Kidney epithelial cell (primary cell): Measurements from ENCODE around the gene C6orf89. TPM values are rescaled to one million over a fixed set of nuclear protein-coding genes. Genes with fewer than 3 reads are reported as not detected.

Experiments used
- DNase-seq: peaks from one replicate; pipeline ENCODE4 v3.0.0-alpha.2; 2010; ENCODE audit warnings: low read depth
- H3K27me3 ChIP-seq: 2 replicates; pipeline ENCODE4 v1.6.0; 2011; ENCODE audit warnings: low read length; ENCODE audit not compliant: control insufficient read depth, insufficient read depth
- H3K36me3 ChIP-seq: 2 replicates; pipeline ENCODE4 v1.5.1; 2011; ENCODE audit warnings: low read length; ENCODE audit not compliant: control insufficient read depth, insufficient read depth
- H3K4me3 ChIP-seq: 2 replicates; pipeline ENCODE4 v1.5.1; 2011; ENCODE audit warnings: low read depth, mild to moderate bottlenecking, control low read depth, low read length
- total RNA-seq: library from RNA; depleted of rRNA; stranded (reverse); fragments of >200 nt; gene quantifications from 2 replicates; pipeline ENCODE4 v1.2.3, GENCODE V29; 2015
- TF ChIP-seq, protein P1 (sequence below): IDR thresholded peaks from 2 replicates; pipeline ENCODE4 v1.5.1; 2011; ENCODE audit warnings: mild to moderate bottlenecking, moderate library complexity, low read length, control low read depth, inconsistent platforms; ENCODE audit not compliant: insufficient read depth, poor library complexity, severe bottlenecking

C6orf89 gene
- total RNA-seq, 1 donor from 2014 or later, result 42.5 TPM

DNA sequence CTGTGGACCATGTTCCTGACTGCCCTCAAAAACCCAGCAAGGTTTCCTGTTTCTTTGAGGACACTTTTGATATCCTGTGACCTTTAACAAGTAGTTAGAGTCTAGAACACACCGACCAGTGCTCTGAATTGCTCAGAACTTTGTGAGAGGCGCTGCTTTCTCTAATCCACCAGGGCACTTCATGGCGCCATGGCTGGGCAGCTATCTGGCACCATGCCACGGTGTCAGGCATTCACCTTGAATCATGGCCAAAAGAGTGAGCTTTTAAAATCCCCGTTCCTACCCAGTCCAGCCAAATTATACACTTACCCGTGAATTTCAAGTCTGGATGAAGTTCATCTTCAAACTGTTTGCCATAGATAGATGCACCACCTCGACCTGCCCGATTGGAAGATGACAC, 29.5 kb upstream of the C6orf89 start:
- Histone ChIP-seq H3K27me3 (no peaks in the 10 kb centered on the region), H3K36me3 (no peaks in the 10 kb centered on the region), H3K4me3 (no peak overlapping the region)
- TF ChIP-seq, protein P1, sequence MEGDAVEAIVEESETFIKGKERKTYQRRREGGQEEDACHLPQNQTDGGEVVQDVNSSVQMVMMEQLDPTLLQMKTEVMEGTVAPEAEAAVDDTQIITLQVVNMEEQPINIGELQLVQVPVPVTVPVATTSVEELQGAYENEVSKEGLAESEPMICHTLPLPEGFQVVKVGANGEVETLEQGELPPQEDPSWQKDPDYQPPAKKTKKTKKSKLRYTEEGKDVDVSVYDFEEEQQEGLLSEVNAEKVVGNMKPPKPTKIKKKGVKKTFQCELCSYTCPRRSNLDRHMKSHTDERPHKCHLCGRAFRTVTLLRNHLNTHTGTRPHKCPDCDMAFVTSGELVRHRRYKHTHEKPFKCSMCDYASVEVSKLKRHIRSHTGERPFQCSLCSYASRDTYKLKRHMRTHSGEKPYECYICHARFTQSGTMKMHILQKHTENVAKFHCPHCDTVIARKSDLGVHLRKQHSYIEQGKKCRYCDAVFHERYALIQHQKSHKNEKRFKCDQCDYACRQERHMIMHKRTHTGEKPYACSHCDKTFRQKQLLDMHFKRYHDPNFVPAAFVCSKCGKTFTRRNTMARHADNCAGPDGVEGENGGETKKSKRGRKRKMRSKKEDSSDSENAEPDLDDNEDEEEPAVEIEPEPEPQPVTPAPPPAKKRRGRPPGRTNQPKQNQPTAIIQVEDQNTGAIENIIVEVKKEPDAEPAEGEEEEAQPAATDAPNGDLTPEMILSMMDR, result no peak
- no peak for DNase-seq

DNA sequence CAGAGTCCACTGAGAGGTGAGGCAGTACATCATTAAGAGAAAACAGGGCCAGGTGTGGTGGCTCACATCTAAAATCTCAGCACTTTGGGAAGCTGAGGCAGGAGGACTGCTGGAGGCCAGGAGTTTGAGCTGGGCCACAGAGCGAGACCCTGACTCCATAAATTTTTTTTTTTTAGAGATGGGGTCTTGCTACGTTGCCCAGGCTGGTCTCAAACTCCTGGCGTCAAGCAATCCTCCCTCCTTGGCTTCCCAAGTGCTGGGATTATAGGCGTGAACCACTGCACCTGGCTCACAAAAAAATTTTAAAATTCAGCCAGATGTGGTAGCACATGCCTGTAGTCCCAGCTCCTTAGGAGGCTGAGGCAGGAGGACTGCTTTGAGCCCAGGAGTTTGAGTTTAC, 28.4 kb upstream of the C6orf89 start:
- Histone ChIP-seq H3K4me3 (no peak overlapping the region), H3K36me3 (no peaks in the 10 kb centered on the region), H3K27me3 (no peaks in the 10 kb centered on the region)
- TF ChIP-seq, protein P1, result no peak
- DNase-seq, result no peak

DNA sequence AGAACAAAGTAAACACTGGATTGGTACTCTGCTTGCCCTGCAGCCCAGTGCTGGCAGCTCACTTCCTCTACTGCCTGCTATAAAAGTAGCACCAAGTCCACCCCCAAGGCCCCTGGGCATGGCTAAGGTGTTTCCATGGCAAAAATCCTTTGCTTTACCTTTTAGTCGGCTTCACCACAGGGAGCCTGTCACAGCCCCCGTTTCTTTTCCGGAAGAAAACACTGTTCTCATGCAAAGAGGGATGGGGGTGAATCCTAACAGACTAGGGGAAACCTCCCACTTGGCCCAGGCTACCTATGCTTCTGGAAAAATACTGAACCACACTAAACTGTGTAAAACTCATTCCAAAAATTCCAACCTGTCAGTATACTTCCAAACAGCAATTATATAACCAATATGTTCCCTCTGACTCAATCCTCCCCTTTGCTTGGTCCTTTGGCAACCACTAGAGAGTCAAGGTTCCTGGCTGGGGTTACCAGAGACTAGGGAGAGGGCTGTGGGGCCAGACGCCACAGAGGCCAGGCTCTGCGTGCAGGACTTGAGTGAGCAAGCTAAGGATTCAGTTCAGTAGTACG, 27.3 kb upstream of the C6orf89 start:
- DNase-seq, result no peak
- no peak overlapping the region for H3K4me3 ChIP-seq
- no peaks in the 10 kb centered on the region for H3K27me3 ChIP-seq
- TF ChIP-seq, protein P1, result no peak
- no peaks in the 10 kb centered on the region for H3K36me3 ChIP-seq

DNA sequence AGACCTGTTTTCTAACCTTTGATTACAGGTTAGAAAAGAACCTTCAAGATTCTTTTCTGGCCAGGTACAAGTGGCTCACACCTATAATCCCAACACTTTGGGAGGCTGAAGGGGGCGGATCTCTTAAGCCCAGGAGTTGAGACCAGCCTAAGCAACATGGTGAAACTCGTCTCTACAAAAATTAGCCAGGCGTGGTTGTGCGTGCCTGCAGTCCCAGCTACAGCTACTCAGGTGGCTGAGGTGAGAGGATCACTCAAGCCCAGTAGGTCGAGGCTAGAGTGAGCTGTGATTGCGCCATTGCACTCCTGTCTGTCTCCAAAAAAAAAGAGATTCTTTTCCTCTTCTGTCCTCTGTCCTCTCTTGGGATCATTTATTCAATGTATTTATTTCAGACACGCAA, 25.6 kb upstream of the C6orf89 start:
- H3K27me3 ChIP-seq, result no peaks in the 10 kb centered on the region
- H3K36me3 ChIP-seq, result no peaks in the 10 kb centered on the region
- TF ChIP-seq, protein P1, result no peak
- no peak overlapping the region for H3K4me3 ChIP-seq
- DNase-seq, result no peak

DNA sequence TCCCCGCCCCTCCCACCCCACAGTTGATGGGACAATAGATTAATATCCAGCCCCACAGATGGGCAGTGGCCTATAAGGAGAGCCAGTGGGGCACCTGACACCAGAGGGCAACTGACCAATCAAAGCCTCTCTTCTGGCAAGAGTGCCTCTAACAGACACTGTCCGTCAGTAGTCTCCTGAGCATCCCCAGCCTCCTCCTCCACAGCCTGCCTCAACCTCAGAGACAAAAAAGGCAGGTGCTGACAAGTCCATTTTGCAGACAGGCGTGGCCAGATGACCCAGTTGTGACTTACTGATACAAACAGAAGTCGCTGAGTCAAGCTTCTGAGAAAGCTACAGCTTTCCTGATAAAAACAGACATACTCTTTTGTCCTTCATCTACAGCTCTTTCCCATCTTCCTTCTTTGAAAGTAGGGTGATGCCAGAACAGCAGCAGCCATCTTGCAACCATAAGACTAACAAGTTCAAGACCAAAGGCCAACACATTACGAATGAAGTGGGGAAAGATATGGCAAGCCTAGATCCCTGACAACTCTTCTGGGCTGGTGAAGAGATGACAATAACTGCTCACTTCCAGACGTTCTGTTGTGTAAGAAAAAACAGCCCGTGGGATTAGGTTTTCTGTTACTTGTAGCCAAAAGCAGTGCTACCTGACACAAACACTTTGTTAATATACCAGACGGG, 23.4 kb upstream of the C6orf89 start:
- H3K4me3 ChIP-seq, result no peak overlapping the region
- no peaks in the 10 kb centered on the region for H3K36me3 ChIP-seq
- no peak for DNase-seq
- TF ChIP-seq, protein P1, result no peak
- no peaks in the 10 kb centered on the region for H3K27me3 ChIP-seq
